Psoas muscle (tissue), 8 donors: Measurements from ENCODE around the gene SLC30A2. TPM values are rescaled to one million over a fixed set of nuclear protein-coding genes. Genes with fewer than 3 reads are reported as not detected.

Experiments
- ATAC-seq, 4 donors: fragments of 200-7000 bp; cut with Tn5 transposase; one replicate each; pipeline ENCODE4 v1.9.1; 2020; ENCODE audit warnings: moderate library complexity in 3 of 4, mild to moderate bottlenecking in 2 of 4
- DNase-seq, 2 donors: peaks; one replicate each; pipeline ENCODE4 v3.0.0-alpha.2; 2020
- H3K27ac ChIP-seq: fragments of 200-600 bp; one replicate; pipeline ENCODE4 v1.8.0; 2022
- H3K27me3 ChIP-seq, 3 donors: fragments of 200-600 bp in 1 of 3; one replicate each; pipeline versions ENCODE4 v1.6.1 to v1.8.0; 2013 to 2022; ENCODE audit warnings: low read length in 2 of 3, mild to moderate bottlenecking in 2 of 3, moderate library complexity in 1 of 3; ENCODE audit not compliant: insufficient read depth in 3 of 3
- H3K36me3 ChIP-seq, 2 donors: fragments of 200-600 bp in 1 of 2; one replicate each; pipeline versions ENCODE4 v1.6.1 to v1.8.0; 2013 to 2022; ENCODE audit warnings: low read depth in 1 of 2, mild to moderate bottlenecking in 1 of 2, moderate library complexity in 1 of 2; ENCODE audit not compliant: insufficient read depth in 1 of 2
- H3K4me1 ChIP-seq: fragments of 200-600 bp; one replicate; pipeline ENCODE4 v1.8.0; 2022
- H3K4me3 ChIP-seq: fragments of 200-600 bp; one replicate; pipeline ENCODE4 v1.8.0; 2022; ENCODE audit warnings: mild to moderate bottlenecking
- H3K9me3 ChIP-seq: fragments of 200-600 bp; one replicate; pipeline ENCODE4 v1.8.0; 2022
- CTCF ChIP-seq: fragments of 200-600 bp; IDR thresholded peaks from one replicate; pipeline ENCODE4 v1.8.0; 2022; ENCODE audit warnings: antibody characterized with exemption
- WGBS, 3 donors: extraction: QIAGEN DNeasy Blood & Tissue Kit; methylation state at CpG; one replicate each; pipeline versions ENCODE4 v1.1.6 to v1.1.7; 2013; 5-methylcytosine and 5-hydroxymethylcytosine counted together
- intact Hi-C, 2 donors: fragments of 100-400 bp; cut with DNase I; formaldehyde crosslinking; loops; one replicate each; pipeline versions ENCODE4 v1.11.0 to v1.14.2; 2022
- polyA plus RNA-seq, 3 donors: library from polyadenylated mRNA; stranded (reverse); fragments of 200-250 nt; gene quantifications; one replicate each; pipeline ENCODE4 v1.2.3, GENCODE V29; 2013
- total RNA-seq, 4 donors: library from RNA; stranded (reverse); fragmentation: NEBNext Ultra II Directional in 2 of 4; extraction: Animal tissue kit (Norgen Biotek cat#: 25700) in 2 of 4; gene quantifications; one replicate each; pipeline versions ENCODE4 v1.2.1 to v1.2.4, GENCODE V29; 2021 to 2023
- donor health status: healthy with polysubstance abuse.
- donor health status: DM: no; HTN: no; CAD: no; lungs with moderate emphysema.
- donor health status: Bipolar disorder and iron deficiency.
- donor health status: healthy.
- donor health status: DM: yes; HTN: yes; CAD: no.
- donor health status: DM: no; HTN: no; CAD: no.
- donor health status: DM: no; HTN: no; CAD: no.
- donor health status: DM: yes; HTN: yes; CAD: no.

Gene SLC30A2
- total and polyA plus RNA-seq, 7 donors, result 0.21 to 7.8 (median 1.2) TPM

- DNase-seq (no peak), ATAC-seq (no peak)
- Histone ChIP-seq H3K4me1 (peaks cover 63% of the 10 kb centered on the region), H3K9me3 (no peaks in the 10 kb centered on the region), H3K27me3 (no peaks in the 10 kb centered on the region), H3K4me3 (no peak overlapping the region), H3K36me3 (peaks cover 0 to 5% of the 10 kb centered on the region in 2 donors), H3K27ac (peak overlapping the region; percentile 42)
- intact Hi-C loops, result loop anchor here in 1 of 2 donors (10.0 kb wide), 1 partner anchor 169 kb away; no protein-coding TSS in a partner anchor
- no peak for TF ChIP-seq CTCF
- WGBS, 3 donors, result 65 to 82% (median 71%) methylated on average over 8 of the region's 8 CpGs
These were observed 52.5 kb downstream of the SLC30A2 start for GRCh38 chr1:25993197-25993951.

GRCh38 chr1:25992689-25993171 is 53.2 kb downstream of the SLC30A2 start:
- ATAC-seq (no peak), DNase-seq (no peak)
- Histone ChIP-seq H3K27me3 (no peaks in the 10 kb centered on the region), H3K9me3 (no peaks in the 10 kb centered on the region), H3K4me3 (no peak overlapping the region), H3K27ac (peak overlapping the region; percentile 42), H3K36me3 (peaks cover 4 to 5% of the 10 kb centered on the region in 2 donors), H3K4me1 (peaks cover 69% of the 10 kb centered on the region)
- WGBS, 3 donors, result 73 to 76% (median 76%) methylated on average over 9 of the region's 9 CpGs
- intact Hi-C loops, result loop anchor here in 1 of 2 donors (10.0 kb wide), 1 partner anchor 168 kb away; no protein-coding TSS in a partner anchor
- no peak for TF ChIP-seq CTCF

- no peak overlapping the region for H3K4me3 ChIP-seq
- peak overlapping the region; percentile 42 for H3K27ac ChIP-seq
- peak in 1 of 4 donors; percentile 45 for ATAC-seq
- TF ChIP-seq CTCF, result no peak
- no peaks in the 10 kb centered on the region for H3K9me3 ChIP-seq
- no peaks in the 10 kb centered on the region for H3K27me3 ChIP-seq
- intact Hi-C loops, result loop anchor here in 1 of 2 donors (10.0 kb wide), 1 partner anchor 167 kb away; no protein-coding TSS in a partner anchor
- peaks cover 72% of the 10 kb centered on the region for H3K4me1 ChIP-seq
- peaks cover 4 to 5% of the 10 kb centered on the region in 2 donors for H3K36me3 ChIP-seq
- WGBS, 3 donors, result 54 to 69% (median 60%) methylated on average over 5 of the region's 5 CpGs
- no peak for DNase-seq
These were observed 53.8 kb downstream of the SLC30A2 start for GRCh38 chr1:25991937-25992688.

- 70 to 75% (median 74%) methylated on average over 15 of the region's 15 CpGs for WGBS, 3 donors
- no peak for DNase-seq
- intact Hi-C loops, result loop anchor here in 1 of 2 donors (10.0 kb wide), 1 partner anchor 166 kb away; no protein-coding TSS in a partner anchor
- Histone ChIP-seq H3K4me3 (no peak overlapping the region), H3K27ac (peak overlapping the region; percentile 76), H3K9me3 (no peaks in the 10 kb centered on the region), H3K27me3 (no peaks in the 10 kb centered on the region), H3K36me3 (peaks cover 4 to 5% of the 10 kb centered on the region in 2 donors), H3K4me1 (peaks cover 62% of the 10 kb centered on the region)
- TF ChIP-seq CTCF, result no peak
- ATAC-seq, result no peak
These were observed 55.1 kb downstream of the SLC30A2 start for GRCh38 chr1:25990702-25991395.
